M059J (cell line): ENCODE results near the gene CMSS1. TPM values are rescaled to one million over a fixed set of nuclear protein-coding genes. Genes with fewer than 3 reads are reported as not detected.
"Not testable (repeated sequence)": the region's sequence is repeated elsewhere in the genome, so short reads cannot be mapped to it uniquely, and the experiment has no call there.

Source experiments
- DNase-seq: peaks from one replicate; pipeline ENCODE4 v3.0.0-alpha.2; 2012; ENCODE audit warnings: low read depth
- total RNA-seq: library from RNA; depleted of rRNA; stranded (reverse); fragments of >200 nt; shearing (Covaris generic); gene quantifications from 2 replicates; pipeline ENCODE4 v1.2.3, GENCODE V29; 2014

The CMSS1 gene
- total RNA-seq, 1 experiment from 2014 or later: 49.9 TPM

GRCh38 chr3:100023595-100023994 lies 205.9 kb downstream of the CMSS1 start:
- DNase-seq: no peak

- DNase-seq: peak; percentile 69
Observed at GRCh38 chr3:100024520-100025303, 207.1 kb downstream of the CMSS1 start.

- DNase-seq: peak; percentile 72
Observed at GRCh38 chr3:100027321-100027720, 209.7 kb downstream of the CMSS1 start.

- no peak for DNase-seq
Observed at GRCh38 chr3:100029052-100029451, 211.4 kb downstream of the CMSS1 start.

- no peak for DNase-seq
Observed at GRCh38 chr3:100029689-100030088, 212.0 kb downstream of the CMSS1 start.

GRCh38 chr3:100030346-100030745 lies 212.7 kb downstream of the CMSS1 start:
- DNase-seq: peak; percentile 69

- no peak for DNase-seq
Observed at GRCh38 chr3:100030914-100031425, 213.3 kb downstream of the CMSS1 start.

GRCh38 chr3:100032243-100032642 lies 214.6 kb downstream of the CMSS1 start:
- peak; percentile 87 for DNase-seq

- DNase-seq: peak; percentile 75
Observed at GRCh38 chr3:100033184-100033583, 215.5 kb downstream of the CMSS1 start.

- DNase-seq: no peak
Observed at GRCh38 chr3:100033903-100034471, 216.3 kb downstream of the CMSS1 start.

- no peak for DNase-seq
Observed at GRCh38 chr3:100039075-100039474, 221.4 kb downstream of the CMSS1 start.

GRCh38 chr3:100040451-100041225 lies 223.0 kb downstream of the CMSS1 start:
- DNase-seq: peak; percentile 63

GRCh38 chr3:100041328-100041749 lies 223.7 kb downstream of the CMSS1 start:
- peak; percentile 95 for DNase-seq

- peak; percentile 97 for DNase-seq
Observed at GRCh38 chr3:100042166-100042981, 224.7 kb downstream of the CMSS1 start.

GRCh38 chr3:100043271-100043670 lies 225.6 kb downstream of the CMSS1 start:
- peak; percentile 33 for DNase-seq

- peak; percentile 28 for DNase-seq
Observed at GRCh38 chr3:100044369-100044768, 226.7 kb downstream of the CMSS1 start.

- DNase-seq: peak; percentile 94
Observed at GRCh38 chr3:100045696-100046095, 228.0 kb downstream of the CMSS1 start.

GRCh38 chr3:100046986-100047385 lies 229.3 kb downstream of the CMSS1 start:
- no peak for DNase-seq

- peak; percentile 97 for DNase-seq
Observed at GRCh38 chr3:100047455-100048141, 229.9 kb downstream of the CMSS1 start.

- DNase-seq: no peak
Observed at GRCh38 chr3:100048248-100048647, 230.6 kb downstream of the CMSS1 start.

- DNase-seq: not testable (repeated sequence)
Observed at GRCh38 chr3:100051513-100051912, 233.9 kb downstream of the CMSS1 start.
